Astrocyte of the cerebellum (primary cell): ENCODE data around the gene UPF3A.

Source experiments
- DNase-seq: peaks from one replicate; pipeline ENCODE4 v3.0.0-alpha.2; 2011; ENCODE audit warnings: low read depth
- H3K4me3 ChIP-seq: 2 replicates; pipeline ENCODE4 v1.5.1; 2011; ENCODE audit warnings: mild to moderate bottlenecking, low read depth, low read length, moderate library complexity
- in situ Hi-C: cut with HindIII; loops from 2 replicates; pipeline ENCODE4 v1.10.0; 2017; ENCODE audit warnings: low sequenced_read_pairs
- TF ChIP-seq, protein P1 (sequence below): IDR thresholded peaks from 2 replicates; pipeline ENCODE4 v1.5.1; 2012; ENCODE audit warnings: low read length, low read depth, moderate library complexity, mild to moderate bottlenecking; ENCODE audit errors: missing control alignments

Gene UPF3A

DNA sequence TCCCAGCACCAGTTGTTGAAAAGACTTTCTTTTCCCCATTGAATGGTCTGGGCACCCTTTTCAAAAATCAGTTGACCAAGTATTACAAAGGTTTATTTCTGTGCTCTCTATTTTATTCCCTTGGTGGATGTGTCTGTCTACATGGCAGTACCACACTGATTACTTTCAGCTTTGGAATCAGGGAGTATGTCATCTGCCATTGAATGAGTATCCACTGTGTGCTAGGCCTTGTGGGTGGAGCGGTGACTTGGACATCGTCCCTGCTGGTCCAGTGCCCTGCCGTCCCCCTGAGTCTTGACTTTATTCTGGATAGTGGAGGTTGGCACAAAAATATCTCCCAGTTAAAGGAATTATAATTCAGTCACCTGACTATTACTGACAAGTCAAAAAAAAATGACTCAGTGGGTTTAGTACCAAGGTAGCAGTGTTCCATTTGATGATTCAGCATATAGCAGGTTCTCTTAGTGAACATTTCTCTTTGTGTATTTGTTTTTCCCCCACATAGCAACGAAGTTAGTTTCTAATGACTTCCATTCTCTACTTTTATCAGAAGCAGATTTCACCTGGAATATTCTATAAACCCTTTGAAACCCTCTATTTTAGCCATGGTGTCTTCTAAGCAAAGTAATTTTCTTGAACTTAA is 3.9 kb downstream of the UPF3A start:
- in situ Hi-C loops, result no loop called here
- DNase-seq, result no peak
- H3K4me3 ChIP-seq, result no peak overlapping the region
- TF ChIP-seq, protein P1, sequence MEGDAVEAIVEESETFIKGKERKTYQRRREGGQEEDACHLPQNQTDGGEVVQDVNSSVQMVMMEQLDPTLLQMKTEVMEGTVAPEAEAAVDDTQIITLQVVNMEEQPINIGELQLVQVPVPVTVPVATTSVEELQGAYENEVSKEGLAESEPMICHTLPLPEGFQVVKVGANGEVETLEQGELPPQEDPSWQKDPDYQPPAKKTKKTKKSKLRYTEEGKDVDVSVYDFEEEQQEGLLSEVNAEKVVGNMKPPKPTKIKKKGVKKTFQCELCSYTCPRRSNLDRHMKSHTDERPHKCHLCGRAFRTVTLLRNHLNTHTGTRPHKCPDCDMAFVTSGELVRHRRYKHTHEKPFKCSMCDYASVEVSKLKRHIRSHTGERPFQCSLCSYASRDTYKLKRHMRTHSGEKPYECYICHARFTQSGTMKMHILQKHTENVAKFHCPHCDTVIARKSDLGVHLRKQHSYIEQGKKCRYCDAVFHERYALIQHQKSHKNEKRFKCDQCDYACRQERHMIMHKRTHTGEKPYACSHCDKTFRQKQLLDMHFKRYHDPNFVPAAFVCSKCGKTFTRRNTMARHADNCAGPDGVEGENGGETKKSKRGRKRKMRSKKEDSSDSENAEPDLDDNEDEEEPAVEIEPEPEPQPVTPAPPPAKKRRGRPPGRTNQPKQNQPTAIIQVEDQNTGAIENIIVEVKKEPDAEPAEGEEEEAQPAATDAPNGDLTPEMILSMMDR, result no peak

DNA sequence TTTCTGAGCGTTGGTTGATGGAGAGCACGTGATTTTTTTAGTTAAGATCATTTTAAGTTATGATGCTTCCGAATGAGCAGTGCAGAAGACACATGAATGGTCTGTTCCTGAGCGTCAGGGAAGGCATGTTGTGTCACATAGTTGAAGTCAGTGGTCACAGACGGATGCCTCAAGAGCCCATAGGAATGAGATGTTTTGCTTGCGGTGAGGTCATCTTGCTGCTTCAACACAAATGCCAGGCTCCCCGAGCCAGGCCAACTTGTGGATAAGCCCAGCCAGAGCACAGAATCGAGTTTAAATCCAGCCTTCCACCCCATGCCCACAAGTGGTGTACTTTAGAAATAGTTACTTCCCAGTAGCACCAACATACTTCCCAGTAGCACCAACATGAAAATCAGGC is 5.4 kb downstream of the UPF3A start:
- in situ Hi-C loops, result no loop called here
- H3K4me3 ChIP-seq, result no peak overlapping the region
- DNase-seq, result no peak
- TF ChIP-seq, protein P1, result no peak

DNA sequence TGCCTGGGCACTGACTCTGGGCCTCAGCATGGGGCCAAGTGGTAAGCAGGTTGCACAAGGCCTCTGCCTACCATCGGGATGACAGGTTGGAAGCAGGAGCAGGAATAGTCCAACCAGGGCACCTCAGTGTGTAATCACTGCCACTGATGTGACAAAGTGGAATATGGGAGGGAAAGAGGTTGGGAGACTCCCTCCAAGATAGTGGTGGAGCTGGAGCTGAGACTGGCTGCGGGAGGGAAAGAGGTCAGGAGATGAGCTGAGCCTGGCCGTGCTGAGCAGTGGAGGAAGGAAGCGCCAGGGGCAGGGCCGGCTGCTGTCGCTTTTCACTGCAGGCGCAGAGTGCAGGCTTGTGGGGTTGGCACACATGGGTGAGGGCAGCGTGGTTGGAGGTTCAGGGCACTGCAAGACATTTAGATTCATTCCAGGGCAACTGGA is 6.8 kb downstream of the UPF3A start:
- no peak for DNase-seq
- no peak overlapping the region for H3K4me3 ChIP-seq
- TF ChIP-seq, protein P1, result no peak
- in situ Hi-C loops, result no loop called here

DNA sequence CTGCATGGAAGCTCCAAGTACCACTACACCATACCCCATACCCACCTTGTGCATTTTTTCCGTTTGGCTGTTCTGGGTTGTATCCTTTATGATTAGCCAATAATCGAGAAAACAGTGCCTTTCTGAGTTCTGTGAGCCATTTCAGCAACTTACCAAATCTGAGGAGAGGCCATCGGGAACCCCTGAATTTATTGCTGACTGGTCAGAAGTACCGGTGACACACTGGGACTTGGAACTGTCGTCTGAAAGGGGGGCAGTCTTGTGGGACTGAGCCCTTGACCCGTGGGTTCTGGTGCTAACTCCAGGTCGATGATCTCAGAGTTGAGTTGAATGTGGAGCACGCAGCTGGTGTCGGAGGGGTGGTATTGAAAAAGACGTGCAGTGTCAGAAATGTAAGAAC is 15.0 kb downstream of the UPF3A start:
- no peak for DNase-seq
- no peak overlapping the region for H3K4me3 ChIP-seq
- TF ChIP-seq, protein P1, result no peak
- in situ Hi-C loops, result no loop called here

DNA sequence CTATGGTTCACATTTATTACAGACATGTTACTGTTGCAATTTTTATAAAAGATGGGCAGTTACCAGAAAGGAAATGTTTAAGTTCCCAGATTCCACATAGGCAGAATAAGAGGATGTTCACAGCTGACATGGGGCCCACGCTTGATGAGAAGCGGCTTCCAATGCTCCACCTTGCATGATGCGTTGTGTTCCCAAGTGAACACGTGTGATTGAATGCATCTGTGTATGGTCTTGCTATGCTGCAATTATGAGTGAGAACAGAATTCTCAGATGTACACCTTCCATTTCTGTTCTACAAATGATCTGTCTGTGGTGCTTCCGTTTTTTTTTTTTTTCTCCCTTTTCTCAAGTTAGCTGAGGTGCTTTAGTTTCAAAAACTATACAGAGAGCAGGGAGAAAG is 15.5 kb downstream of the UPF3A start:
- in situ Hi-C loops, result no loop called here
- no peak for DNase-seq
- H3K4me3 ChIP-seq, result no peak overlapping the region
- TF ChIP-seq, protein P1, result no peak

DNA sequence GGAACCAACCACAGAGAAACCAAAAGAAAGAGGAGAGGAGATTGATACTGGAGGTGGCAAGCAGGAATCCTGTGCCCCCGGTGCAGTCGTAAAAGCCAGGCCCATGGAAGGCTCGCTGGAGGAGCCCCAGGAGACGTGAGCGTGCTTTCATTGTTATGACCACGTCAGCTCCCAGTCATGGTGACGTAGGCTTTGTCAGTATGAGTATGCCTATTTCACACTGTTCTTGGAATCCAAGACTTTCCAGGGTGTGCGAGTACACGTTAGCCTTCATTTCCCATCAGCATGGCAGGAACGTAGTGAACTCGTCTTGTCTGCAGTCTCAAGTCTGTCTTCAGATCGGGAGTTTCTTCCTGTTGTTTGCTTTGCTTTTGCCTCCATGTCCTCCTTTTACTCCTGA is 17.5 kb downstream of the UPF3A start:
- DNase-seq, result no peak
- H3K4me3 ChIP-seq, result no peak overlapping the region
- in situ Hi-C loops, result no loop called here
- TF ChIP-seq, protein P1, result no peak
